NCI-H748 treated with DMSO at 0.1 percent for 48 hours (cell line): ENCODE results near the gene PLA2G3.
"Not testable (repeated sequence)": the region's sequence is repeated elsewhere in the genome, so short reads cannot be mapped to it uniquely, and the experiment has no call there.

ENCODE experiments used
- DNase-seq: peaks from one replicate; lab custom pipeline; 2025; lab: John Stamatoyannopoulos, UW

PLA2G3 gene

GRCh38 chr22:31122532-31123291 lies 17.6 kb downstream of the PLA2G3 start, which contains the start of gene INPP5J:
Gene INPP5J (plus strand): TSS chr22:31122966. CDS start chr22:31123015, 49 bp downstream.
- DNase-seq: peak; percentile 4

- no peak for DNase-seq
Observed at GRCh38 chr22:31122196-31122531, 18.1 kb downstream of the PLA2G3 start.

- DNase-seq: no peak
Observed at GRCh38 chr22:31121403-31121802, 18.9 kb downstream of the PLA2G3 start.

DNA sequence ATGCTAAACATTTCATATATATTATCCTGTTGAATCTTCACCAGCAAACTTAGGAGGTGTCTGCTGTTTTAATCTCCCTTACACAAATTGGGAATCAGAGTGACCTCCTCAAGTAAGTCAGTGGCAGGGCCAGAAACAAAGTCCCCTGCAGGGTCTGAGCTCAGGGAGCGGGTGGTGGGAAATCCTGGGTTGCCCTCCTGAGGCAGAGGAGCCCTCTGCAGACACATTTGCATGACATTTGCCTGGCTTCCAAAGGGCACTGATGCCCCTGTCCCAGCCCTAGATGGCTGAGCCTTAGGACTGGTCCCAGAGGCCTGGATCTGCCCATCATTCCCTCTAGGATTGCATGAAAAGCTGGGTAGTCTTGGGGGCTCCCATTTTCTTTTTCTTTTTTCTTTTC lies 19.7 kb downstream of the PLA2G3 start:
- no peak for DNase-seq

- no peak for DNase-seq
Observed at GRCh38 chr22:31120230-31120629, 20.1 kb downstream of the PLA2G3 start.

- DNase-seq: no peak
Observed at GRCh38 chr22:31119026-31119717, 21.1 kb downstream of the PLA2G3 start.

- no peak for DNase-seq
Observed at GRCh38 chr22:31118046-31118820, 22.1 kb downstream of the PLA2G3 start.

GRCh38 chr22:31112547-31113091 lies 27.7 kb downstream of the PLA2G3 start:
- DNase-seq: not testable (repeated sequence)

GRCh38 chr22:31107894-31108218 lies 32.5 kb downstream of the PLA2G3 start:
- DNase-seq: no peak

DNA sequence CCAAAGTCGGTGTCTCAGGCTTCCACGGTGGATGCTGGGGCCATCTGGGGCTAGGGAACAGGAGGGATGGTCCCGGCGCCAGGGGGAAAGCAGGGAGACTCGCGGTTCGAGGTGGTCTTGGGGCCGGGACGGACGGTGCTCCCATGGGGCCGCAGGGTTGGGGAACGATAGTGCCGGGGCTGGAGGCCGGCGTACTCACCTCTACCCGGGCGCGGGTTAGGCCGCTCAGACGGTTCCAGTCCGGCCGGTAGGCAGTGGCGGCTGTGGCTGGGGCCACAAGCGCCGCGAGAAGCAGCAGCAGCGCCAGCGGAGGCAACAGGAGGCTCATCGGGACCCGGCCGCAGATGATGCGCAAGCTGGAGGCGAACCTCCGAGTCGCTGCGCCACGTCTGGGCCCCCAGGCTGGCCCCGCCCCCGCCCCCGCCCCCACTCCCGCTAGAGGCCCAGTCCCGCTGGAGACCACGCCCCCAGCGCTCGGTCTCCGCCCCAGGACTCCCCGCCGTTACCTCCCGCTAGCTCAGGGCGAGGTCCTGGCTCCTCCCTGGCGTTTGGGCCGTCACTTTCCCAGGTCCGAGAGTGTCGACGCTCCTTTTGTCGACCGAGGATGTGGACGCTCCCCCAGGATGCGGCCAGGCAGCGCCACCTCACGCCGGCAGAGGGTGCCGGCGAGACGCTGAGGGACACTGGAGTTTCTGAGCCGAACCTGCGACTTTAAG lies 33.0 kb downstream of the PLA2G3 start, which contains the start of gene SELENOM:
SELENOM (minus strand) TSS at position 391 of the 716 bp plus-strand sequence; CDS start at position 328, 63 bp downstream.
- DNase-seq: peak; percentile 40

GRCh38 chr22:31106731-31107177 lies 33.6 kb downstream of the PLA2G3 start:
- no peak for DNase-seq

DNA sequence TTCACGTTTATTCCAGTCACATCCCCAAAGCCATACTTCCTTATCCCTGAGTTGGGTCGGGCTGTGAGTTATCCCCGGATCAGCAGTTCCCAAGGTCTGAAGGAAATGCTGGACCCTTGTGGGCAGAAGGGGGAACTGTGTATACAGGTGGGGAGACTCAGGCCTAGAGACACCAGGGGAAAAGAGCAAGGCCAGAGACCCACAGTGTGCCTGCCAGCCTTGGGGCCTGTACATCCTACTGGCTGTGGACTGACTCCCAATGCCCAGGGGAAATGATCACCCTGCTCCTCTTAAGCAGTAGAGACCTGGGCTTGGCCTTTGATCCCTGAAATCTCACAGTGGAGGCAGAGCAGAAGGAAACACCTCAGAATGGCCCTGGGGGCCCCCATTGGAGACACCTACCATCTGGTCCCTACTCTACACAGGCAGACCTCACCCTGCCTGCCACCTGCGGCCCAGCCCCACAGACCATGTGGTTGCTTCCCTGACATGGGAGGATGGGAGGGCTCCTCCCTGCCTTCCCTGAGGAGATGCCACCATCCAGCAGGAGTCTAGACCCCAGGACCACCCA lies 34.2 kb downstream of the PLA2G3 start:
- no peak for DNase-seq

DNA sequence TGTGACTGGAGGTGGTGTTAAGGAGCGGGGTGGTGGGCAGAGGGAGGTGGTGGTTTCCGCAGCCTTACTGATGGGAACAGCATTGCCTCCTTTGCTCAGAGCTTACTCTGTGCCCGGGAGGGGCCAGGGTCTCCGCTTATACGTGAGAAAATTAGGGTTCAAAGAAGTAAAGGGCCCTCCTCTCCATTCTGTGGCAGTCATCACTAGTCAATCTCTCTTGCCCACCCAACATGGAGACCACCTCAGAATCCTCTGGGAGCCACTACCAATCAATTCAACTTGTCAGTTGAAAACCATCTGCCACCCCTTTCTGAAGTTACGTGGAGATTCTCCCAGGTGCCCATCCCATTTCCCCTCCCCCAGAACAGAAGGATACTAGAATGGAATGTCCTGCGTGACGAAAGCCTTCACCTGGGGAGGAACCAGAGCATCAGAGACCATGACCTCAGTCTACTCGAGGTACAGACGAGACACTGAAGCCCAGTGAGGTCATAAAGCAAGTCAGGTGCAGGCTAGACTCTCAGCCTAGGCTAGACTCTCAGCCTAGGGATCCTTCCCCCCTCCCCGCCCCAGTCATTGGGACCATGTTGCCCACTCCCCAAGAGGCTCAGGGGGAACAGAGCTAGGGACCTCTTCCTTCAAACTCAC lies 34.9 kb downstream of the PLA2G3 start:
- DNase-seq: no peak

DNA sequence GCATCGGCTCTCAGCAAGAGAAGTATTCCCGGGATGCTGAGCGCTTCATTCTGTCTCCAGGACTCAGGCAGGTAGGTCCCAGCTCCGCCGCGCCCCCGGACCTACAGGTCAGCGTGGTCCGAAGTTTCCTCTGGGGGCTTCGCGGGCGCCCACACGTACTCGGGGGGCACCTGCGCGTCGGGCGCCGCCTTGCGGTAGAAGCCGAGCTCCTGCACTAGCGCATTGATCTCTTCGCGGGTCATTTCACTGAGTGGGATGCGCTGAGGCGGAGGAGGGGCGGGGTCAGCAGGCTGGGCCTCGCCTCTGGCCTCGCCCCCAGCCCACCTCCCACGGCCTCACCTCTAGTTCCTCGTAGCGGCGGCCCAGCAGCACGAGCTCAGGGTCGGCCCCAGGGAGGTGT lies 35.4 kb downstream of the PLA2G3 start:
- DNase-seq: no peak

GRCh38 chr22:31103899-31104694 lies 36.2 kb downstream of the PLA2G3 start:
- DNase-seq: no peak

GRCh38 chr22:31103111-31103510 lies 37.2 kb downstream of the PLA2G3 start:
- no peak for DNase-seq

DNA sequence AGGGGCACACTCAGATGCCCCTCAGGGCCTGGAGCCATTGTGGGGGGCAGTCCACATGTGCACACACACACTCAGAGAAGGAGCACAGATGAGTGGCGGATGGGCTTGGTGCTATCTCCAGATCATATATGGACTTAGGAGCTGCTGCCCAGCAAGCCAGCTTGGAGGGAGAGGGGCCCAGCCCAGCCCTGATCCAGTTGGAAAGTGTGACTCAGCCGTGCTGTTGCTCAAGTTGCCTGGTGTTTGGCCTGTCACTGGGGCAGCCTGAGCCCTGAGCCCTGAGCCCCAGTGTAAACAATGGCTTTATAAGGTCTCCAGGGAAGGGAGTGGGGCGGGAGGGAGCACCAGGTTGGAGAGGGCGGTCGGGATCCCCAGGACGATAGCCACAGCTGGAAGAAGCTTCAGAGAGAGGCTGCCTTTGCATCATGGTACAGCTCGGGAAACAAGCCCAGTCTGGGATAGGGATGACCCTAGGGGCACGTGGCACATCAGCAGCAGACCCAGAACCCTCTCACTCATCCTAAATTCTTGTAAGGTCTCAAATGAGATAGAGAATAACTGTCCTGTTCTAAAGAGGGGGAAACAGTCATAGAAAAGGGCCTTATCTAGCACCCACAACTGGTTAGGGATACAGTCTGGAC lies 37.7 kb downstream of the PLA2G3 start:
- DNase-seq: no peak

DNA sequence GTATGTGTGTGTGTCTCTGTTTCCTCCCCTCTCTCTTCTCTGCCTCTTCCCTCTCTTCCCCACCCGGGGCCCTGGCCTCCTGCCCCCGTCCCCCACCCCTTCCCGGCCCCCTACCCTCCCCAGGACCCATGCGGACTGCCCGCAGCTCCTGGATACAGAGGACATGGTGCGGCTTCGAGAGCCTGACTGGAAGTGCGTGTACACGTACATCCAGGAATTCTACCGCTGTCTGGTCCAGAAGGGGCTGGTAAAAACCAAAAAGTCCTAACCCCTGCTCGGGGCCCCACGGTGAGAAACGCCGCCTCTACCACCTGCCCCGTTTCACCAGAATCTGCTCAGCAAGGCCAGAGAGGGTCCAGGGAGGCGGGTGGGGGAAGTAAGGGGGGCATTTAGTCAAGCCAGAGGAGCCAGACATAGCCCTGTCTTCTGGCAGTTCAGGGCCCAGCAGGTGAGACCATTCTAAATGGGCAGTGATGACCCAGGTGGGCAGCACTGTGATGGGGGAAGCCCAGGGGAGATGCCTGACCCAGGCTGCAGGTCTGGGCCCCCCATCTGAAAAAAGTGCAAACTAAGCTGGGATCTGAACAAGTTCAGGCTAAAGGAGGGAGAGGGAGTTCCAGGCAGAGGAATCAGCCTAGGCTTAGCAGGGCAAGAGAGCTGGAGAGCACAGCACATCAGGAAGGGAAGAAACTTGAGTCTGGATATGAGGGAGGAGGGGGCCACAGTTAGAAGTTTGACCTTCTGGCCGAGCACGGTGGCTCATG lies 39.4 kb downstream of the PLA2G3 start:
- DNase-seq: no peak
